ENCODE data around the gene EML2.
"Not testable (repeated sequence)": the region's sequence is repeated elsewhere in the genome, so short reads cannot be mapped to it uniquely, and the experiment has no call there.

EML2 gene

DNA sequence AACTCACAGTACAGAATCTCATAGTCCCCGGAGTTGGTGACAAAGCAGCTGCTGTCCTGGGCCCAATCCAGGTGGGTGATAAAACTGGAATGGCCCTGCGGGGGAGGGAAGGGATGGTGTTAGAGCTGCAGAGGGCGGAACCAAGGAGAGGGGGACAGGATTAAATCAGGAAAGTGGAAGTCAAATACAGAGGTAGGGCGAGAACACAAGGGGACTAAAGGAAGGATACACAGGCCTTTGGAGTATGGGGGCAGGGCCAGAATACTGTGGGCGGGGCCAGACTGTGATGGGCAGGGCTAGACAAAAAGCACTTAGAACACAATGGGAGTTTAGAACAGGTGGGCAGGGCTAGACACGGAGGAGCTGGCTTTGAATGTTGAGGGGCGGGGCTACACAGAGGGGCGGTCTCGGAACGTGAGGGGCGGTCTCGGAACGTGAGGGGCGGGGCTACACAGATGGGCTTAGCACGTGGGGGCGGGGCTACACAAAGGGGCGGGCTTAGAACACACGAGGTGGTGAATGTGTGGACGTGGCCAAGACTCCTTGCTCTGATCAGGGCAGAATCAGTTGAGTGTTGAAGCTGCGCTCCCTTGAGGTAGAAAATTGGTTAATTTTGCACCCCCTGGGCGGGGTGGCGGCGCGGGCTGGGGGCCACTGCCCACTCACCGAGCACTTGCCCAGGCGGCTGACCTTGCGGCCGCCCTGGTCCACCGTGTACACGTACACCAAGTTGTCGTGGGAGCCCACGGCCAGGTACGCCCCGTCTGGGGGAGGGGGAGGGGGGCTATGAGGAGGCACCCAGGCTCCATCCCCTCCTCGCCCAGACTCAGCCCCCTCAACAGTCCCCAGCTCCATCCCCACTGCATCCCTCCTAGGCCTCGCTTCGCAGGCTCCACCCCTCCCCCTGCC, 23.1 kb downstream of the EML2 start:
- DNase-seq, result peak; percentile 79

- DNase-seq, result not testable (repeated sequence)
Observed at GRCh38 chr19:45615056-45615455, 24.1 kb downstream of the EML2 start.

- peak; percentile 53 for DNase-seq
Observed at GRCh38 chr19:45613926-45614725, 25.1 kb downstream of the EML2 start.

DNA sequence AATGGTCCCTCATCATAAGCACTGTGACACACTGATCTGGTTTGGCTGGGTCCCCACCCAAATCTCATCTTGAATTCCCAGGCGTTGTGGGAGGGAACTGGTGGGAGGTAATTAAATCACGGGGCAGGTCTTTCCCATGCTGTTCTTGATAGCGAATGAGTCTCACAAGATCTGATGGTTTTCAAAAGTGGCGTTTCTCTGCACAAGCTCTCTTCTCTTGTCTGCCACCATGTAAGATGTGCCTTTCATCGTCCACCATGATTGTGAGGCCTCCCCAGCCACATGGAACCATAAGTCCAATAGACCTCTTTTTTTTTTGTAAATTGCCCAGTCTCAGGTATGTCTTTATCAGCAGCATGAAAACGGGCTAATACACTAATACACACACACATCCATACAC, 30.2 kb downstream of the EML2 start:
- no peak for DNase-seq

DNA sequence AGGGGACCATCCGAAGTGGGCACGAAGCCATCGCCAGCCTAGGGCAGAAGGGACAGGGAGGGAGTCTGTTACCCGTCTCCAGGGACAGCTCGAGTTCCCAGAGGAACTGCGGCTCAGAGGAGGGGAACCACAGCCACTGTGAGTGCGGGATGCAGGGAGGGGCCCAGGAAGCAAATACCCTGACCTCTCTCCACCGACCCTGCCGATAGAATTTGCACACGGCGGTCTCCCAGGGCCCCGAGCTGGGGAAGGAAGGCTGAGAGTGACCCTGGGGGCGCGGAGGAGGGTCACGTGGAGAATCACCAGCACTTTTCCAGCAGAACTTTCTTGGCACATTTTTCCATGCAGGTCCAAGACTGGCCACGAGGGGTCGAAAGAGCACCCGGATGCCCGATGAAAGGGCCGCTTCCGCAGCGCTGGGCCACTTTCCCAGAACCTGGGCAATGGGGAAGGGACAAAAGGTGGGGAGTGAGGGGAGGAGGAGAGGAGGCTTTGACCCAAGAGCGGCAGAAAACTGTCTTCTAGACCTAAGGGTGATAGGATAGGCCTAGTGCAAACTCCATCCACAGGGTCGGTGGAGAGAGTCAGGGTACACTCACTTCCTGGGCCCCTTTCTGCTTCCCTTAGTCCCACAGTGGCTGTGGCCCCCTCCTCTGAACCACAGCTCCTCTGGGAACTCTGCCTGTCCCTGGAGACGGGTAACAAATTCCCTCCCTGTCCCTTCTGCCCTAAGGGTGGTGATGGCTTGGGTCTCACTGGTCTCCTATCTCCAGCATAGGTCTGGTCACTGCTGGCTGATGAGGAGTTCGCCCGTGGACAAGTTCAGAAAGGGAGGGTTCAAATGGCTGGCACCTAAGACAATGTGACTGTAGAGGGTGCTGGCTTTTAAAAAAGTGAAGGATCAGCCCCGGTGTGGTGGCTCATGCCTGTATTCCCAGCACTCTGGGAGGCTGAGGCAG, 31.8 kb downstream of the EML2 start:
- peak; percentile 45 for DNase-seq

GRCh38 chr19:45601524-45602374, 37.4 kb downstream of the EML2 start, which contains the start of gene GPR4:
Gene GPR4 (minus strand): TSS chr19:45602212. CDS start chr19:45591866, 10,346 bp downstream.
- DNase-seq, result no peak

- DNase-seq, result no peak
Observed at GRCh38 chr19:45601115-45601514, 38.1 kb downstream of the EML2 start.

- no peak for DNase-seq
Observed at GRCh38 chr19:45600340-45600885, 38.8 kb downstream of the EML2 start.

DNA sequence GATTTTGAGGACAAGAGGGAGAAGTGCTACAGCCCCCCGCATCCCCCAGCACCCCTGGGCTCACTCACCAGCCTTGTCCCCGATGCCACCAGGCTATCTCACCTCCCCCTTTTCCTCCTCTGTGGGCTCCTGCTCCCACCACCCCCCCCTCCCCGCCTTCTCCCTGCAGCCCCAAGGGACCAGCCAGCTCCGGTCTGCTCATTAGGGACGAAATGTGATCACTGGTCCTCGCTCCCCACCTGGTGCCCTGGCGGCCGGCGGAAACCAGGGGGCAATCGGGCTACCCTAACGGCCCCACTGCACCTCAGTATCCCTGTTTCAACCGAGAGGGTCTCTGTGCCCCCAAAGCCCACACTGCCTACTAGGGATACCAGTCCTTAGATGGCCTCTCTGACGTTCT, 39.9 kb downstream of the EML2 start:
- no peak for DNase-seq

DNA sequence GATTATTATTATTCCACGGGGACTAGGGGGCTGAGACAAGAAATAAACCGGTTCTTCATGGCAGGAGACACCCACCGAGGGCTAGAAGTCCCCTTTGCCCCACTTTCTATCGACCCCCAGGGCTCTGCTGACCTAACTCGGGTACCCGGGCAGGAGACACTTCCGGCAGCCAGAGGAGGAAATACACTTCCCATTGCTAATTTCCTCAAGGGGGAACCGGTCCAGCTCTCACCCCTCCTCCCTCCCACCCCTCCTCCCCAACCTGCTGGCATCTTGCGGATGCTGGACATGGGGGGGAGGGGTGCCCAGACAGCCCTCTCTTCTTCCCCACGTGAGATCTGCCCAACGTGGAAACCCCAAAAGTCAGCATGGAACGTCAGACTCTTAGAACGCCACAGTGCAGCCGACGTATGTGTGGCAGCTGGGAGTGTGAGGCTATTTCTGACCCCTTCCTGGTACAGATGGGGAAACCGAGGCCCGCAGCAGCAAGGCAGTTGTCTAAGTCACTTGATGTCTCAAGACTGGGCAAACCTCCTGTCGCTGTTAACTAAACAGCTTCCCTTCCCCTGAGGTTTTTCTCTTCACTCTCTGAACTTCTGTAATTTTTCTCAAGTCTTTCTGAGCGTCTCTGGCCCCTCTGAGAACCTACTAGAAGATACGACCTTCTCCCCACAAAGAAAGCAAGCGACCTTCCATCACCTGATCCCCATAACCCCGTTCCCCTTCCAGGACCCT, 40.8 kb downstream of the EML2 start:
- no peak for DNase-seq

- no peak for DNase-seq
Observed at GRCh38 chr19:45597425-45598111, 41.6 kb downstream of the EML2 start.

- no peak for DNase-seq
Observed at GRCh38 chr19:45595814-45596213, 43.4 kb downstream of the EML2 start.

DNA sequence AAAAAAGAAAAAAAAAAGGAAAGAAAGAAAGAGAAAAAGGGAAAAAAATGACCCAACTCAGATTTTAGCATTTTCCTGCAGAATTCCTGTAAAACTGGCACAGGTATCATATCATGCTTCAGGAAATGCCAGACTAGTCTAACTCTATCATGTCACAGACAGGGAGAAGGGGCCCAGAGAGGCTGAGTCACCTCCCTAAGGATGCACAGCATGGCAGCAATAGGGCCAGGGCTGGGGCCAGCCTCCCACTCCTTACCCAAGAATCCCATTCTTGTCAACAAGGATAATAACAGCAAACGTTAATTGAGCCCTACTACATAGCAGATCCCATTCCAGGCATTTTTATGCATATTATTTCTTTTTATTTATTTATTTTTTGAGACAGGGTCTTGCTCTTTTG, 45.7 kb downstream of the EML2 start:
- no peak for DNase-seq

- DNase-seq, result no peak
Observed at GRCh38 chr19:45592366-45592765, 46.8 kb downstream of the EML2 start.

GRCh38 chr19:45591638-45592005, 47.6 kb downstream of the EML2 start:
- DNase-seq, result no peak

- DNase-seq, result peak; percentile 51
Observed at GRCh38 chr19:45591004-45591637, 48.1 kb downstream of the EML2 start.

DNA sequence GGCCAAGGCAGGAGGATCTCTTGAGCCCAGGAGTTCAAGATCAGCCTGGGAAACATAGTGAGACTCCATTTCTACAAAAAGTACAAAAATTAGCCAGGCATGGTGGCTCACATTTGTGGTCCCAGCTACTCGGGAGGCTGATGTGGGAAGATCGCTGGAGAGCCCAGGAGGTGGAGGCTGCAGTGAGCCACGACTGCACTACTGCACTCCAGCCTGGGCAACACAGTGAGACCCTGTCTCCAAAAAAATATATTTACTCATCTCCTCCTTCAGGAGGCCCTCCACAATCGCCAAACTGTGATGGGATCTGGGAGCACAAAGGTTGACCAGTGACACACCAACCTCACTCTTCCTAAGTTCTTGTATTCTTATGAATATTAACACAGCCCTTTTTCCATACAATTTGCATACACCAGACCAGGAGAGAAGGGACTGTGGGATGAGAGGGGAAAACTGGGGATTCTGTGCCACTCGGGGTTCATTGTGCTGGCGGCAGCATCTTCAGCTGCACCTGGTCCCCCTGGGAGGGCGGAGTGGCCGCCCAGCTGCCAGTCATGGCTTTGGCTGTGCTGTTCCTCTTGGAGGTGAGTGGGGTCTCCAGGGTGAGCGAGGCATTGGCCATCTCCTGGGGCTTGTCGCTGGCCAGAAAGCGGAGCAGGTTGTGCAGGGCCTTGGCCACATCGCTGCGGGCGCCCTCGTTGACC, 48.7 kb downstream of the EML2 start:
- DNase-seq, result no peak

GRCh38 chr19:45589768-45590167, 49.4 kb downstream of the EML2 start:
- no peak for DNase-seq

- no peak for DNase-seq
Observed at GRCh38 chr19:45587873-45588272, 51.3 kb downstream of the EML2 start.

Measured in activated naive CD4-positive, alpha-beta T cell treated with Interleukin-2 at 50 U/mL for 16 hours (primary cell).